Right lobe of liver (tissue), 4 donors: ENCODE data around the gene ACAN.

Experiments used
- POLR2A ChIP-seq: fragments of 450-650 bp; IDR thresholded peaks from one replicate; pipeline ENCODE4 v1.6.1; 2017; ENCODE audit warnings: antibody characterized with exemption, mild to moderate bottlenecking
- TF ChIP-seq, protein P1 (sequence below), 4 donors: fragments of 200-600 bp in 3 of 4; fragments of 450-650 bp in 1 of 4; IDR thresholded peaks; one replicate each; pipeline versions ENCODE4 v1.5.1 to v1.8.0; 2016 to 2022; ENCODE audit warnings: antibody characterized with exemption in 4 of 4, mild to moderate bottlenecking in 2 of 4
- donor health status: DM: no; HTN: no; CAD: no.
- donor health status: DM: no; HTN: no; CAD: no.
- donor health status: DM: no; HTN: yes; CAD: no.

- TF ChIP-seq, protein P1, sequence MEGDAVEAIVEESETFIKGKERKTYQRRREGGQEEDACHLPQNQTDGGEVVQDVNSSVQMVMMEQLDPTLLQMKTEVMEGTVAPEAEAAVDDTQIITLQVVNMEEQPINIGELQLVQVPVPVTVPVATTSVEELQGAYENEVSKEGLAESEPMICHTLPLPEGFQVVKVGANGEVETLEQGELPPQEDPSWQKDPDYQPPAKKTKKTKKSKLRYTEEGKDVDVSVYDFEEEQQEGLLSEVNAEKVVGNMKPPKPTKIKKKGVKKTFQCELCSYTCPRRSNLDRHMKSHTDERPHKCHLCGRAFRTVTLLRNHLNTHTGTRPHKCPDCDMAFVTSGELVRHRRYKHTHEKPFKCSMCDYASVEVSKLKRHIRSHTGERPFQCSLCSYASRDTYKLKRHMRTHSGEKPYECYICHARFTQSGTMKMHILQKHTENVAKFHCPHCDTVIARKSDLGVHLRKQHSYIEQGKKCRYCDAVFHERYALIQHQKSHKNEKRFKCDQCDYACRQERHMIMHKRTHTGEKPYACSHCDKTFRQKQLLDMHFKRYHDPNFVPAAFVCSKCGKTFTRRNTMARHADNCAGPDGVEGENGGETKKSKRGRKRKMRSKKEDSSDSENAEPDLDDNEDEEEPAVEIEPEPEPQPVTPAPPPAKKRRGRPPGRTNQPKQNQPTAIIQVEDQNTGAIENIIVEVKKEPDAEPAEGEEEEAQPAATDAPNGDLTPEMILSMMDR (IDR thresholded peaks at IDR 0.05) = no peak
- no peak for TF ChIP-seq POLR2A
These were observed 3.9 kb upstream of the ACAN start for GRCh38 chr15:88799341-88799740.
